ENCODE results near the gene LRG1.

DNA sequence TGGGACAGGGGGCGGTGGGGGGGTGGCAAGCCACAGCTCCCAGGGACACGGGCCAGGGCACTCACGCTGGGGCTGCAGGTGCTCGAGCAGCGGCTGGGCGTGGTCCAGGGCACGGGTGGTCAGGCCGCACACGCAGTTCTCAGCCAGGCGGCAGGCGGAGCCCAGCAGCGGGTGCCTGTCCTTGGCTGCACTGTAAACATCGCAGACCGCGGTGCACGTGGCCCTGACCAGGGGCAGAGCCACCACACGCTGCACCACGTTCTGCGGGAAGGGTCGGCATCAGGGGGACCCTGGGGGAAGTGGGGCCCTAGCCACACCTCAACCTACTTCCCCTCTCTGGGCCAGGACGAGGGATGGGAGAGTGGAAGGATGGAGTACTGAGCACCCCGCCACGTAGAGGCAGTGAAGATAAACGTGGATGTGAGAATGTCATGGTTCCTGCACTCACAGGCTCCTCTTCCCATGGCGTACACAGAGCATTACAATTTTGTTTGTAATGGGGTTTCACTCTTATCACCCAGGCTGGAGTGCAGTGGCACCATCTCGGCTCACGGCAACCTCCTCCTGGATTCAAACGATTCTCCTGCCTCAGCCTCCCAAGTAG, 8.2 kb downstream of the LRG1 start:
- TF ChIP-seq TCF7L2 (IDR thresholded peaks at IDR 0.05; ENCODE audit: low read depth, low read length): no peak
- TF ChIP-seq, protein P1, sequence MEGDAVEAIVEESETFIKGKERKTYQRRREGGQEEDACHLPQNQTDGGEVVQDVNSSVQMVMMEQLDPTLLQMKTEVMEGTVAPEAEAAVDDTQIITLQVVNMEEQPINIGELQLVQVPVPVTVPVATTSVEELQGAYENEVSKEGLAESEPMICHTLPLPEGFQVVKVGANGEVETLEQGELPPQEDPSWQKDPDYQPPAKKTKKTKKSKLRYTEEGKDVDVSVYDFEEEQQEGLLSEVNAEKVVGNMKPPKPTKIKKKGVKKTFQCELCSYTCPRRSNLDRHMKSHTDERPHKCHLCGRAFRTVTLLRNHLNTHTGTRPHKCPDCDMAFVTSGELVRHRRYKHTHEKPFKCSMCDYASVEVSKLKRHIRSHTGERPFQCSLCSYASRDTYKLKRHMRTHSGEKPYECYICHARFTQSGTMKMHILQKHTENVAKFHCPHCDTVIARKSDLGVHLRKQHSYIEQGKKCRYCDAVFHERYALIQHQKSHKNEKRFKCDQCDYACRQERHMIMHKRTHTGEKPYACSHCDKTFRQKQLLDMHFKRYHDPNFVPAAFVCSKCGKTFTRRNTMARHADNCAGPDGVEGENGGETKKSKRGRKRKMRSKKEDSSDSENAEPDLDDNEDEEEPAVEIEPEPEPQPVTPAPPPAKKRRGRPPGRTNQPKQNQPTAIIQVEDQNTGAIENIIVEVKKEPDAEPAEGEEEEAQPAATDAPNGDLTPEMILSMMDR (IDR thresholded peaks at IDR 0.05): no peak
- TF ChIP-seq POLR2AphosphoS5 (IDR thresholded peaks at IDR 0.05; ENCODE audit: low read depth, low read length): no peak
- TF ChIP-seq SIN3A (IDR thresholded peaks at IDR 0.05; ENCODE audit: borderline replicate concordance, insufficient read depth, low read depth, low read length): no peak
- TF ChIP-seq, protein P2, sequence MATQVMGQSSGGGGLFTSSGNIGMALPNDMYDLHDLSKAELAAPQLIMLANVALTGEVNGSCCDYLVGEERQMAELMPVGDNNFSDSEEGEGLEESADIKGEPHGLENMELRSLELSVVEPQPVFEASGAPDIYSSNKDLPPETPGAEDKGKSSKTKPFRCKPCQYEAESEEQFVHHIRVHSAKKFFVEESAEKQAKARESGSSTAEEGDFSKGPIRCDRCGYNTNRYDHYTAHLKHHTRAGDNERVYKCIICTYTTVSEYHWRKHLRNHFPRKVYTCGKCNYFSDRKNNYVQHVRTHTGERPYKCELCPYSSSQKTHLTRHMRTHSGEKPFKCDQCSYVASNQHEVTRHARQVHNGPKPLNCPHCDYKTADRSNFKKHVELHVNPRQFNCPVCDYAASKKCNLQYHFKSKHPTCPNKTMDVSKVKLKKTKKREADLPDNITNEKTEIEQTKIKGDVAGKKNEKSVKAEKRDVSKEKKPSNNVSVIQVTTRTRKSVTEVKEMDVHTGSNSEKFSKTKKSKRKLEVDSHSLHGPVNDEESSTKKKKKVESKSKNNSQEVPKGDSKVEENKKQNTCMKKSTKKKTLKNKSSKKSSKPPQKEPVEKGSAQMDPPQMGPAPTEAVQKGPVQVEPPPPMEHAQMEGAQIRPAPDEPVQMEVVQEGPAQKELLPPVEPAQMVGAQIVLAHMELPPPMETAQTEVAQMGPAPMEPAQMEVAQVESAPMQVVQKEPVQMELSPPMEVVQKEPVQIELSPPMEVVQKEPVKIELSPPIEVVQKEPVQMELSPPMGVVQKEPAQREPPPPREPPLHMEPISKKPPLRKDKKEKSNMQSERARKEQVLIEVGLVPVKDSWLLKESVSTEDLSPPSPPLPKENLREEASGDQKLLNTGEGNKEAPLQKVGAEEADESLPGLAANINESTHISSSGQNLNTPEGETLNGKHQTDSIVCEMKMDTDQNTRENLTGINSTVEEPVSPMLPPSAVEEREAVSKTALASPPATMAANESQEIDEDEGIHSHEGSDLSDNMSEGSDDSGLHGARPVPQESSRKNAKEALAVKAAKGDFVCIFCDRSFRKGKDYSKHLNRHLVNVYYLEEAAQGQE (IDR thresholded peaks at IDR 0.05; ENCODE audit: insufficient read depth in 1 of 2, low read depth in 2 of 2, low read length in 1 of 2): no peak
